ENCODE measurements around the gene NFYA. TPM values are rescaled to one million over a fixed set of nuclear protein-coding genes. Genes with fewer than 3 reads are reported as not detected.

The NFYA gene
- total and polyA plus RNA-seq, 2 of the 13 experiments (the other 11 are each of a cell fraction or from before 2014, with no cell fraction given), result 16.0 to 22.9 TPM

GRCh38 chr6:41055149-41055548 lies 17.6 kb upstream of the NFYA start (continued):
- TF ChIP-seq ZNF687 (CRISPR knock-in tag; IDR thresholded peaks at IDR 0.05) (no peak), ZNF136 (CRISPR knock-in tag; IDR thresholded peaks at IDR 0.05; ENCODE audit: low read depth) (no peak), ZNF468 (CRISPR knock-in tag; IDR thresholded peaks at IDR 0.05) (no peak), SKI (IDR thresholded peaks at IDR 0.05; ENCODE audit: partially characterized antibody) (no peak), DMAP1 (CRISPR knock-in tag; IDR thresholded peaks at IDR 0.05) (no peak), ATF1 (CRISPR knock-in tag; IDR thresholded peaks at IDR 0.05) (no peak), FOXC1 (CRISPR knock-in tag; IDR thresholded peaks at IDR 0.05; ENCODE audit: borderline replicate concordance) (no peak), JUND (CRISPR knock-in tag; IDR thresholded peaks at IDR 0.05) (no peak), HHEX (CRISPR knock-in tag; IDR thresholded peaks at IDR 0.05) (no peak), PAXIP1 (CRISPR knock-in tag; conservative IDR thresholded peaks at IDR 0.05) (peak; percentile 81), FOXA3 (CRISPR knock-in tag; IDR thresholded peaks at IDR 0.05) (peak; percentile 81), ZFP62 (CRISPR knock-in tag; IDR thresholded peaks at IDR 0.05) (no peak), ZNF331 (CRISPR knock-in tag; IDR thresholded peaks at IDR 0.05) (peak; percentile 27; the same call in 1 of the 2 replicates), ZBTB1 (CRISPR knock-in tag; IDR thresholded peaks at IDR 0.05; ENCODE audit: borderline replicate concordance) (no peak)
- TF ChIP-seq, protein P1, sequence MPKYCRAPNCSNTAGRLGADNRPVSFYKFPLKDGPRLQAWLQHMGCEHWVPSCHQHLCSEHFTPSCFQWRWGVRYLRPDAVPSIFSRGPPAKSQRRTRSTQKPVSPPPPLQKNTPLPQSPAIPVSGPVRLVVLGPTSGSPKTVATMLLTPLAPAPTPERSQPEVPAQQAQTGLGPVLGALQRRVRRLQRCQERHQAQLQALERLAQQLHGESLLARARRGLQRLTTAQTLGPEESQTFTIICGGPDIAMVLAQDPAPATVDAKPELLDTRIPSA (CRISPR knock-in tag; IDR thresholded peaks at IDR 0.05; ENCODE audit: borderline replicate concordance), result no peak
- TF ChIP-seq, protein P2, sequence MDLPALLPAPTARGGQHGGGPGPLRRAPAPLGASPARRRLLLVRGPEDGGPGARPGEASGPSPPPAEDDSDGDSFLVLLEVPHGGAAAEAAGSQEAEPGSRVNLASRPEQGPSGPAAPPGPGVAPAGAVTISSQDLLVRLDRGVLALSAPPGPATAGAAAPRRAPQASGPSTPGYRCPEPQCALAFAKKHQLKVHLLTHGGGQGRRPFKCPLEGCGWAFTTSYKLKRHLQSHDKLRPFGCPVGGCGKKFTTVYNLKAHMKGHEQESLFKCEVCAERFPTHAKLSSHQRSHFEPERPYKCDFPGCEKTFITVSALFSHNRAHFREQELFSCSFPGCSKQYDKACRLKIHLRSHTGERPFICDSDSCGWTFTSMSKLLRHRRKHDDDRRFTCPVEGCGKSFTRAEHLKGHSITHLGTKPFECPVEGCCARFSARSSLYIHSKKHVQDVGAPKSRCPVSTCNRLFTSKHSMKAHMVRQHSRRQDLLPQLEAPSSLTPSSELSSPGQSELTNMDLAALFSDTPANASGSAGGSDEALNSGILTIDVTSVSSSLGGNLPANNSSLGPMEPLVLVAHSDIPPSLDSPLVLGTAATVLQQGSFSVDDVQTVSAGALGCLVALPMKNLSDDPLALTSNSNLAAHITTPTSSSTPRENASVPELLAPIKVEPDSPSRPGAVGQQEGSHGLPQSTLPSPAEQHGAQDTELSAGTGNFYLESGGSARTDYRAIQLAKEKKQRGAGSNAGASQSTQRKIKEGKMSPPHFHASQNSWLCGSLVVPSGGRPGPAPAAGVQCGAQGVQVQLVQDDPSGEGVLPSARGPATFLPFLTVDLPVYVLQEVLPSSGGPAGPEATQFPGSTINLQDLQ (CRISPR knock-in tag; IDR thresholded peaks at IDR 0.05), result no peak
- TF ChIP-seq, protein P3, sequence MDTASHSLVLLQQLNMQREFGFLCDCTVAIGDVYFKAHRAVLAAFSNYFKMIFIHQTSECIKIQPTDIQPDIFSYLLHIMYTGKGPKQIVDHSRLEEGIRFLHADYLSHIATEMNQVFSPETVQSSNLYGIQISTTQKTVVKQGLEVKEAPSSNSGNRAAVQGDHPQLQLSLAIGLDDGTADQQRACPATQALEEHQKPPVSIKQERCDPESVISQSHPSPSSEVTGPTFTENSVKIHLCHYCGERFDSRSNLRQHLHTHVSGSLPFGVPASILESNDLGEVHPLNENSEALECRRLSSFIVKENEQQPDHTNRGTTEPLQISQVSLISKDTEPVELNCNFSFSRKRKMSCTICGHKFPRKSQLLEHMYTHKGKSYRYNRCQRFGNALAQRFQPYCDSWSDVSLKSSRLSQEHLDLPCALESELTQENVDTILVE (CRISPR knock-in tag; IDR thresholded peaks at IDR 0.05), result 0 out of 2 replicates have a peak, but pooled peaks have one; percentile 26
- TF ChIP-seq, protein P4, sequence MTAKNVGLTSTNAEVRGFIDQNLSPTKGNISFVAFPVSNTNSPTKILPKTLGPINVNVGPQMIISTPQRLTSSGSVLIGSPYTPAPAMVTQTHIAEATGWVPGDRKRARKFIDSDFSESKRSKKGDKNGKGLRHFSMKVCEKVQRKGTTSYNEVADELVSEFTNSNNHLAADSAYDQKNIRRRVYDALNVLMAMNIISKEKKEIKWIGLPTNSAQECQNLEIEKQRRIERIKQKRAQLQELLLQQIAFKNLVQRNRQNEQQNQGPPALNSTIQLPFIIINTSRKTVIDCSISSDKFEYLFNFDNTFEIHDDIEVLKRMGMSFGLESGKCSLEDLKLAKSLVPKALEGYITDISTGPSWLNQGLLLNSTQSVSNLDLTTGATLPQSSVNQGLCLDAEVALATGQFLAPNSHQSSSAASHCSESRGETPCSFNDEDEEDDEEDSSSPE (CRISPR knock-in tag; IDR thresholded peaks at IDR 0.05), result no peak
